GM10266 (cell line): ENCODE results near the gene SNN.

Experiments used
- DNase-seq: peaks from one replicate; pipeline ENCODE4 v3.0.0; 2012; ENCODE audit errors: extremely low spot score
- TF ChIP-seq, protein P1 (sequence below): IDR thresholded peaks from 2 replicates; pipeline ENCODE4 v1.5.1; 2012; ENCODE audit warnings: mild to moderate bottlenecking, low read depth; ENCODE audit not compliant: control insufficient read depth, insufficient read depth; ENCODE audit errors: missing control alignments

The SNN gene

GRCh38 chr16:11635679-11636171 lies 32.5 kb upstream of the SNN start:
- no peak for DNase-seq
- TF ChIP-seq, protein P1, sequence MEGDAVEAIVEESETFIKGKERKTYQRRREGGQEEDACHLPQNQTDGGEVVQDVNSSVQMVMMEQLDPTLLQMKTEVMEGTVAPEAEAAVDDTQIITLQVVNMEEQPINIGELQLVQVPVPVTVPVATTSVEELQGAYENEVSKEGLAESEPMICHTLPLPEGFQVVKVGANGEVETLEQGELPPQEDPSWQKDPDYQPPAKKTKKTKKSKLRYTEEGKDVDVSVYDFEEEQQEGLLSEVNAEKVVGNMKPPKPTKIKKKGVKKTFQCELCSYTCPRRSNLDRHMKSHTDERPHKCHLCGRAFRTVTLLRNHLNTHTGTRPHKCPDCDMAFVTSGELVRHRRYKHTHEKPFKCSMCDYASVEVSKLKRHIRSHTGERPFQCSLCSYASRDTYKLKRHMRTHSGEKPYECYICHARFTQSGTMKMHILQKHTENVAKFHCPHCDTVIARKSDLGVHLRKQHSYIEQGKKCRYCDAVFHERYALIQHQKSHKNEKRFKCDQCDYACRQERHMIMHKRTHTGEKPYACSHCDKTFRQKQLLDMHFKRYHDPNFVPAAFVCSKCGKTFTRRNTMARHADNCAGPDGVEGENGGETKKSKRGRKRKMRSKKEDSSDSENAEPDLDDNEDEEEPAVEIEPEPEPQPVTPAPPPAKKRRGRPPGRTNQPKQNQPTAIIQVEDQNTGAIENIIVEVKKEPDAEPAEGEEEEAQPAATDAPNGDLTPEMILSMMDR, result no peak

GRCh38 chr16:11636172-11636721 lies 32.0 kb upstream of the SNN start:
- TF ChIP-seq, protein P1, result no peak

DNA sequence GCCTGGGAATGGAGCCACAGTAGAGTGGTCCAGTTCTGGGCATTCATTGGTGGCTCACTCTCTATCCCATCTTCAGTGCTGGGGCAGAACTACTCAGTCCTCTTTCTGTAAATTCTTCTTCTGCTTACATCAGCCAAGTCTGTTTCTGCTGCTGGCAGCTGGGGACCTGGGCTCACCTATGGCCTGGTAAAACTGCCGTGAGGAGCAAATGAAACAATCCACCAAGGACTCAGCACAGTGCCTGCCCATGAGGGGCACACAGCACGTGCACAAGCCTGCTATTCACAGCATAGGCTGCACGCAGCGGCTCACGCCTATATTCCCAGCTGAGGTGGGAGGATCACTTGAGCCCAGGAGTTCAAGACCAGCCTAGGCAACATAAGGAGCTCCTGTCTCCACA lies 30.9 kb upstream of the SNN start:
- no peak for DNase-seq
- TF ChIP-seq, protein P1, result no peak

More at GRCh38 chr16:11636172-11636721, 32.0 kb upstream of the SNN start:
- DNase-seq, result no peak

DNA sequence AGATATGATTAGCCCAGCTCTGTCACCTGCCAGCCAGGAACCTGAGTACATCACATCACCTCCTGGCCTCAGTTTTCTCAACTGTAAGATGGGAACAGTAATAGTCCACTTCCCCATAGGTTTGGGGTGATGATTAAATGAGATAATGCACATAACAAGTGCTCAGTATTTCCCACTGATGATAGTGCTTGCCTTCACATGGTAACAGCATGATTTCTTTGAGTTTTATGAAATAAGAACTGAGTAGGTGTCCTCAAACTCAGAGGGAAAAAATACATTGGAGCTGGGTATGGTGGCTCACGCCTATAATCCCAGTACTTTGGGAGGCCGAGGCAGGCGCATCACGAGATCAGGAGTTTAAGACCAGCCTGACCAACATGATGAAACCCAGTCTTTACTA lies 30.1 kb upstream of the SNN start:
- no peak for DNase-seq
- TF ChIP-seq, protein P1, result no peak

DNA sequence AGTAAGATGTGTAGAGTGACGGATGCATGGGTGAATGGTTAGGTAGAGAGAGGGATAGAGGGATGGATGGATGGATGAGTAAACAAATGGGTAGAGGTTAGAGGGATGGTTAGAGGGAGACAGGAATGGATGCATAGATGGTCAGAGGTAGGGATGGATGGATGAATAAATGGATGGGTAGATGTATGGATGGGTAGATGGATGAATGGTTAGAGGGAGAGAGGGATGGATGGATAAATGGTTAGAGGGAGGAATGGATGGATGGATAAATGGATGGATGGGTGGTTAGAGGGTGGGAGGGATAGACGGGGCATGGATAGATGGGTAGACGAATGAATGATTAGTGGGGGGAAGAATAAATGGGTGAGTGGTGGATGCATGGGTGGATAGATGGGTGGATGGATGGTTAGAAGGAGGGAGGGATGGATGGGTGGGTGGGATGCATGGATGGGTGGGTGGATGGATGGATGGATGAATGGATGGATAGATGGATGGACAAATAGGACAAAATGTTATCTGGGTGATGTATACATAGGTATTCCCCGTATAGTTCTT lies 29.2 kb upstream of the SNN start:
- TF ChIP-seq, protein P1, result no peak
- no peak for DNase-seq

GRCh38 chr16:11639925-11640899 lies 28.0 kb upstream of the SNN start:
- TF ChIP-seq, protein P1, result no peak
- no peak for DNase-seq
